SJCRH30 (cell line): ENCODE results near the gene ABAT. TPM values are rescaled to one million over a fixed set of nuclear protein-coding genes. Genes with fewer than 3 reads are reported as not detected.
"Not testable (repeated sequence)": the region's sequence is repeated elsewhere in the genome, so short reads cannot be mapped to it uniquely, and the experiment has no call there.

Experiments used
- DNase-seq, 2 experiments: peaks; one replicate each; pipeline ENCODE4 v3.0.0-alpha.2; 2015 to 2020
- H3K27ac ChIP-seq: fragments of 250-450 bp; sonication (Bioruptor Pico); 2 replicates; pipeline ENCODE4 v1.5.1; 2020; ENCODE audit warnings: mild to moderate bottlenecking, moderate library complexity
- H3K27me3 ChIP-seq: fragments of 250-450 bp; sonication (Bioruptor Pico); 2 replicates; pipeline ENCODE4 v1.5.1; 2020; ENCODE audit warnings: mild to moderate bottlenecking, moderate library complexity
- H3K36me3 ChIP-seq: fragments of 250-450 bp; sonication (Bioruptor Pico); 2 replicates; pipeline ENCODE4 v1.5.1; 2020; ENCODE audit warnings: mild to moderate bottlenecking, moderate library complexity
- H3K4me1 ChIP-seq: fragments of 250-450 bp; sonication (Bioruptor Pico); 2 replicates; pipeline ENCODE4 v1.5.1; 2020; ENCODE audit warnings: mild to moderate bottlenecking, moderate library complexity
- H3K4me3 ChIP-seq: fragments of 250-450 bp; sonication (Bioruptor Pico); 2 replicates; pipeline ENCODE4 v1.5.1; 2020; ENCODE audit warnings: mild to moderate bottlenecking, moderate library complexity
- H3K9me3 ChIP-seq: fragments of 250-450 bp; sonication (Bioruptor Pico); replicated peaks from 2 replicates; pipeline ENCODE4 v1.5.1; 2020; ENCODE audit warnings: mild to moderate bottlenecking, moderate library complexity
- total RNA-seq: library from RNA; depleted of rRNA; stranded (reverse); fragments of >200 nt; shearing (Covaris generic); gene quantifications from 2 replicates; pipeline ENCODE4 v1.2.3, GENCODE V29; 2014

The ABAT gene
- total RNA-seq, 1 experiment from 2014 or later: 79.1 TPM

DNA sequence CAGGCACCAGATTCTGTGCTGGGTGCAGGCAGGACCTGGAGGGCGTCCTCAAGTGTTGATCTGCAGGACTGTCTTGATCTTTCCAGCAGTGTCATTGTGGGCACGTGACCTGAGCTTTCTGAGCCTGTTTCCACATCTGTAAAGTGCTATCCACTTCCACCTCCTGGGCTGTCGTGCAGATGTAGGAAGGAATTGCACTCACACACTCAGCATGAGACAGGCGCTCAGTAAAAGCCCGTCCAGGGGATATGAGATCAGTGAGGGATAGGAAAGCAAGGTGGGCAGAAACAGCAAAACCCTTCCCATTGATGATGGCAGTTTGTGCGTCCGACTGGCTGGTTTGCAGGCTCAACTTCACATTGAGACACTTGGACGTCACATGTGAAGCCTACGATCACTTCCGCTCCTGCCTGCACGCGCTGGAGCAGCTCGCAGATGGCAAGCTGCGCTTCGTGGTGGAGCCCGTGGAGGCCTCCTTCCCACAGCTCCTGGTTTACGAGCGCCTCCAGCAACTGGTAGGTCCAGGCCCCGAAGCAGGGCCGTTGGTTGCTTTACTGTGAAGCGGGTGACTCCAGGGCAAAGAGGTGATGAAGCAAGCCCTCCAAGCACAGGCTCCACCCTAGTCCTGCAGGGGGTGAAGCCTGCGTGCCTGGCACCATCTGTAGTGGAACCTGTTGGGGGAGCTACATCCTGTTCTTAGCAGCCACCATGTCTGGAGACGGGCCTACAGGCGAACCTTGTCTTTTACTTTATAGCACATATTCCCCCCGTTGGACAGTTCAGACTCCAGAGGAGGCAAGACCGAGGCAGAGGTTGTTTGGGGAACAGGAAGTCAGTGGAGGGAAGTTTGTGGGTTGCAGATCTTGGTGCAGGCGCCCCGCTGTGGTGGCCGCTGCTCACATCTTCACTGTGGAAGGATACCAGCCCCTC, 29.9 kb upstream of the ABAT start:
- H3K4me1 ChIP-seq: no peaks in the 10 kb centered on the region
- no peak overlapping the region for H3K4me3 ChIP-seq
- H3K9me3 ChIP-seq: no peaks in the 10 kb centered on the region
- H3K36me3 ChIP-seq: peaks cover 38% of the 10 kb centered on the region
- H3K27me3 ChIP-seq: no peaks in the 10 kb centered on the region
- no peak overlapping the region for H3K27ac ChIP-seq
- DNase-seq: no peak

DNA sequence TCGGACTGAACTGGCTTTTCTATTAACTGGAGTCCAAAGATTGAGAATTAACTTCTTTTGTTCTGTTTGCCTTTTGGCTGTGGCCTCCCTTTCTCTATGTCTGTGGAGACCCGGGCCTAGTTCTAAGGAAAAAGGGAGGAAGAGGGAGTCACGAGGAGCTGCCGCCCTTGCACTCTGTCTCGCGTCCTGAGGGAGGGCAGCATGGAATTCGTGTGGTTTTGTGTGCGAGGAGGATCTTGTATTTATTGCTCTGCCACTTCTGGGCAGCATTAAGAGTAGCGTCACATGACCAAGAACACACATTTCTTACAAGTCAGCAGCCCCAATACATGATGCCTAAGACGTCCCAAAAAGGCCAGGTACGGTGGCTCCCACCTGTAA, 29.3 kb upstream of the ABAT start:
- Histone ChIP-seq H3K36me3 (peaks cover 38% of the 10 kb centered on the region), H3K4me1 (no peaks in the 10 kb centered on the region), H3K4me3 (no peak overlapping the region), H3K27ac (no peak overlapping the region), H3K9me3 (no peaks in the 10 kb centered on the region), H3K27me3 (no peaks in the 10 kb centered on the region)
- DNase-seq: no peak

DNA sequence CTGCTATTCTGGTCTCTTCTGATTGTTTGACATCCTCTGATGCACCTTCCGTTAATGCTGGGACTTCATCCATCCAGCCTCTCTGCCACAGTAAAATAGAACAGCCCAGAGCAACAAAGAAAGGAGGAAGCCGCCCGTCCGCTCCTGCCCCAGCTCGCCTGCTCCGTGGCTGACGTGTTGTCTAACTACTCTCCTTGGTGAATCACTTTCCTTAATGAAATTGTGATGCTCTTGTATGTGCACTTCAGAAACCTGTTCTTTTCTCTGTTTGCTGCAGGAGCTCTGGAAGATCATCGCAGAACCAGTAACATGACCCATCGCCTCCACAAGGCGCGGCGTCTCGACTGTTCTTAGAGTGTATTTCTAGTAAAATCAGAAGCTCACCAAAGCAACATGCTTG, 28.6 kb upstream of the ABAT start:
- Histone ChIP-seq H3K4me3 (no peak overlapping the region), H3K36me3 (peaks cover 38% of the 10 kb centered on the region), H3K4me1 (no peaks in the 10 kb centered on the region), H3K9me3 (no peaks in the 10 kb centered on the region), H3K27ac (no peak overlapping the region), H3K27me3 (no peaks in the 10 kb centered on the region)
- no peak for DNase-seq

DNA sequence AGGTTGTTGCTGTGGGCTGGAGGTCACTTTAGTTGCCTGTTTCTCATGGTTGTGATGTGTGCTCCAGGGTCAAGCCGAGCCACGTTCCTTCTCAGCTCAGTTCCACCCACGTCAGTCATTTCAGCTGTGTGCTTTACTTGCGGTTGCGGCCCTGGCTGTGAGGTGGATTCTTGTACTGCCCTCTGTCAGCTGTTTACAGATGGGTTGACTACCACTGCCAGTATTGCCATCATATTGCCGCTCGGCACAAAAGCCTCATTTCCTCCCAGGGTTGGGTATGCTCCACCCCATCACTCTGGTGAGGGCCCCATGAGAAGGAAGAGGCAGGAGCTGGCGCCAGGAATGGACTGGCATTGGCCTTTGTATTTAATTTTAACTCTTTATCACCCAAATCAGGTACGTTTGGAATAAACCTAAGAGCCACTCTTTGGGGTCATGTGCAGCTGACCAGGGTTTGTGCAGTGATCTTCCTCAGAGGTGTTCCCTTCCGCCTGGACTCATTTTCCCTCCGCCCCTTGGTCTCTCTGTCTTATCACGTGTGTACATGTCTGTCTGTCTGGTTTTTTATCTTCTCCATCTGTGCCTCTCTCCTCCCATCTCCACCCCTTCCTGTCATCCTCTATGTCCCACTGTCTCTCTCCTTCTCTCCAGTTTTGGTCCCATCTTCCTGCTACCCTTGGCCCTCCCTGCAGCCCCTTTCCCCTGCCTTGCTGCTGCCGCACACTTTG, 27.9 kb upstream of the ABAT start:
- Histone ChIP-seq H3K27ac (no peak overlapping the region), H3K27me3 (no peaks in the 10 kb centered on the region), H3K4me1 (no peaks in the 10 kb centered on the region), H3K36me3 (peaks cover 38% of the 10 kb centered on the region), H3K4me3 (no peak overlapping the region), H3K9me3 (no peaks in the 10 kb centered on the region)
- DNase-seq: no peak

DNA sequence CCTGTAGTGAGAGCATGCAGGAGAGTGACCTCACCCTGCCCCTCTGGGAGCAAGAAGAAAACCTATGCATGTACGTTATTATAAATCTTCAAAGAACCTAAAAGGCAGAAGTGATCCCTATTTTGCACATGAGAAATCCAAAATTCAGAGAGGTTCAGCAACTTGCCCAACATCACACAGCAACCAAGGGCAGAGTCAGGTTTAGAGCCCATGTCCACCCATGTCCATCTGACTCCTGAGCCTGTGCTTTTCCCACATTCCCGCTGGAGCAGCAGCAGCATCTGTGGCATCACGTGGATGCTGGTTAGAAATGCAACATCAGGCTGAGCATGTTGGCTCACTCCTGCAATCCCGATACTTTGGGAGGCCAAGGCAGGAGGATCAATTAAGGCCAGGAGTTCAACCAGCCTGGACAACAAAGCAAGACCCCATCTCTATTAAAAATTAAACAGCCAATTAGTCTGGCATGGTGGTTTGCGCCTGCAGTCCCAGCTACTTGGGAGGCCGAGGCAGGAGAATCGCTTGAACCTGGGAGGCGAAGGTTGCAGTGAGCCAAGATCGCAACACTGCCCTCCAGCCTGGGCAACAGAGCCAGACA, 26.6 kb upstream of the ABAT start:
- no peaks in the 10 kb centered on the region for H3K9me3 ChIP-seq
- no peaks in the 10 kb centered on the region for H3K27me3 ChIP-seq
- no peak for DNase-seq
- peaks cover 29% of the 10 kb centered on the region for H3K36me3 ChIP-seq
- no peak overlapping the region for H3K27ac ChIP-seq
- no peaks in the 10 kb centered on the region for H3K4me1 ChIP-seq
- H3K4me3 ChIP-seq: no peak overlapping the region

DNA sequence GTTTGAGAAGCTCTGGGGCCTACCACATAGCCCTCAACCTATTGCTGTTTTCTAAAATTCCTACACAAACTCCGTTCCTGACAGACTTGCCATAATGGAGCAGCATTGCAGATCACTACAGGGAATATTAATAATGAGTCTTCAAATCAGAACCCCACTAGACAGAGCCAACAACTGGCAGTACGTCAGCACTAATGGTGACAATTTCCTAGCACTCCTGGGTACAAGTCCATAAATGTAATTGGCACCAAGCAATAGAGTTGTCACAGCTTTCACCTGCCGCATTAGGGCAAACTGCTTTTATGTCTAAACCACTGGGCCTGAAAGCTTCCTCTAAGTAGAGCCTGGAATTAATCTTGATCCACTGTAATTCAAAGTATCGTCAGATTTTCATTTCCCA, 25.5 kb upstream of the ABAT start:
- Histone ChIP-seq H3K36me3 (peaks cover 19% of the 10 kb centered on the region), H3K27me3 (no peaks in the 10 kb centered on the region), H3K4me1 (no peaks in the 10 kb centered on the region)

DNA sequence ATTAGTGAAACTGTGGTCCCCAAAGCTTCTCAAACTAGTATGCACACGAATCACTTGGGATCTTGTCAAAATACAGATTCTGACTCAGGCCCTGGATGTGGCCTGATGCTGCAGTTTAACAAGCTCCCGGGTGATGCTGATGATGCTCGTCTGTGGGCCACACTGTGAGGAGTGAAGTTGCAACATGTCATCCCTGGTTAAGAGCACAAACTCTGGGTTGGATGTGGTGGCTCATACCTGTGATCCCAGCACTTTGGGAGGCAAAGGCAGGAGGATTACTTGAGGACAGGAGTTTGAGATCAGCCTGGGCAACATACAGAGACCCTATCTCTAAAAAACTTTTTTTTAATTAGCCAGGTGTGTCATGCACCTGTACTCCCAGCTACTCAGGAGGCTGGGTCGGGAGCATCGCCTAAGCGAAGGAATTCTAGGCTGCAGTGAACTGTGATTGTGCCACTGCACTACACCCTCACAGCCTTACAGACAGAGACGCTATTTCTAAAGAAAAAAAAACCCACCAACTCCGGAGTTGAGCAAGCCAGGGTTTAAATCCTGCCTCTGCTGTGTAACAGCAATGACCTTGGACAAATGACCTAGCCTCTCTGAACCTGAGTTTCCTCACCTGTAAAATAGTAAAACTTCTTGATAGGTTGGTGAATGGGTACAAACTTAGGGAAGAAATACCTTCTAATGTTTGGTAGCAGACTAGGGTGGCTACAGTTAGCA, 24.4 kb upstream of the ABAT start:
- DNase-seq: no peak
- no peak overlapping the region for H3K4me3 ChIP-seq
- H3K36me3 ChIP-seq: peaks cover 16% of the 10 kb centered on the region
- no peaks in the 10 kb centered on the region; the same call in 1 of the 2 replicates for H3K4me1 ChIP-seq
- no peaks in the 10 kb centered on the region for H3K27me3 ChIP-seq
- no peaks in the 10 kb centered on the region for H3K9me3 ChIP-seq
- no peak overlapping the region for H3K27ac ChIP-seq

More for the DNA sequence above, 25.5 kb upstream of the ABAT start:
- H3K4me3 ChIP-seq: no peak overlapping the region
- no peaks in the 10 kb centered on the region for H3K9me3 ChIP-seq
- no peak for DNase-seq
- no peak overlapping the region for H3K27ac ChIP-seq

DNA sequence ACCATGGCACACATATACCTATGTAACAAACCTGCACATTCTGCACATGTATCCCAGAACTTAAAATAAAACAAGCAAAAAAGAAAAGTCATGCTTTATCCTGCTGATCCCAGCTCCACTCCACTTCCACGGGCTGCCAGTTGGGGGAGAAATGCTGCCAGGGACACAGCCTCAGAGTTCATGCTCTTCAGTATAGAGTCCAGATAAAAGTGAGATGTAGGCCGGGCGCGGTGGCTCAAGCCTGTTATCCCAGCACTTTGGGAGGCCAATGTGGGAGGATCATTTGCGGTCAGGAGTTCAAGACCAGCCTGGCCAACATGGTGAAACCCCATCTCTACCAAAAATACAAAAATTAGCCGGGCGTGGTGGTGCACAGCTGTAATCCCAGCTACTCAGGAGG, 22.5 kb upstream of the ABAT start:
- H3K27me3 ChIP-seq, H3K27ac ChIP-seq, H3K4me1 ChIP-seq, H3K9me3 ChIP-seq, H3K4me3 ChIP-seq: not testable (repeated sequence)
- peak in 1 of 2 experiments; percentile 32 for DNase-seq
- H3K36me3 ChIP-seq: peaks cover 12% of the 10 kb centered on the region

DNA sequence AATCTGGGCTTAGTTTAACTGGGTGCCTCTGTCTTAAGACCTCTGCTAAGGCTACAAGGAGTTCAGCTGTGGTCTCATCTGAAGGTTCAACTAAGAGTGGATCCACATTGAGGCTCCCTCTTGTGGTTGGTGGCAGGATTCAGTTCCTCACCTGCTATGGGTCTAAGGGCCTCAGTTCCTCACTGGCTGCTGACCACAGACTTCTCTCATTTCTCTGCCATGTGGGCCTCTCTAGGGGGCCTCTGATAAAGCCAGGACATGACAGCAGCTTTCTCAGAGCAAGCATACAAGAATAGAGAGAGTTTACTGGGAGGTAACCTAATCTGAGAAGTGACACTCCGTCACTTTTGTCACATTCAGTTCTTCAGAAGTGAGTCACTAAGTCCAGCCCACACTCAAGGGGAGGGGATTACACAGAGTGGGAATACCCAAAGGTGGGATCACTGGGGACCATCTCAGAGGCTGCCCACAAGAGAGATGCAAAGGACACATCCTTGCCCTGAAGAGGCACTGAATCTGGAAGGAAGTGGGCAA, 19.2 kb upstream of the ABAT start:
- Histone ChIP-seq H3K9me3 (no peaks in the 10 kb centered on the region), H3K4me3 (no peak overlapping the region), H3K27me3 (no peaks in the 10 kb centered on the region), H3K27ac (no peak overlapping the region), H3K36me3 (no peaks in the 10 kb centered on the region), H3K4me1 (no peaks in the 10 kb centered on the region; the same call in 1 of the 2 replicates)
- peak; percentile 30 to 66 for DNase-seq

DNA sequence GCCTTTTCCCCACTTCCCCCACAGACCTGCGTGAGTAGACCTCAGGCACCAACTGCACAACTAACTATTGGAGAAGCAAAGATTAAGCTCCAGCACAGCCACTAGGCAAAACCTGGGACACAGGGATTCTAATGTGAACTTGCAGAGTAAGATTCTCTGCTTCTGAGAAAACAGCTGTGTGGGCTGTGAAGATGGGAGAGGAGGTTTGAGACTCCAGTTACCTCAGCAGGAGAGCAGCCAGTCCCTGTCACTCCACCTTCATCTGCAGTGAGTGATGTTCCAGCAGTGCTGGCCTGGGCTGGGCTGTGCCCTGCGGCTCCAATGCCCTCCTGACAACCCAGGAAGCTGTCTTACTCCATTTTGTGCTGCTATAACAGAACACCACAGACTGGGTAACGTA, 18.0 kb upstream of the ABAT start:
- Histone ChIP-seq H3K4me3 (no peak overlapping the region), H3K27ac (no peak overlapping the region), H3K4me1 (no peaks in the 10 kb centered on the region; the same call in 1 of the 2 replicates), H3K36me3 (no peaks in the 10 kb centered on the region), H3K27me3 (no peaks in the 10 kb centered on the region), H3K9me3 (no peaks in the 10 kb centered on the region)
- DNase-seq: no peak

DNA sequence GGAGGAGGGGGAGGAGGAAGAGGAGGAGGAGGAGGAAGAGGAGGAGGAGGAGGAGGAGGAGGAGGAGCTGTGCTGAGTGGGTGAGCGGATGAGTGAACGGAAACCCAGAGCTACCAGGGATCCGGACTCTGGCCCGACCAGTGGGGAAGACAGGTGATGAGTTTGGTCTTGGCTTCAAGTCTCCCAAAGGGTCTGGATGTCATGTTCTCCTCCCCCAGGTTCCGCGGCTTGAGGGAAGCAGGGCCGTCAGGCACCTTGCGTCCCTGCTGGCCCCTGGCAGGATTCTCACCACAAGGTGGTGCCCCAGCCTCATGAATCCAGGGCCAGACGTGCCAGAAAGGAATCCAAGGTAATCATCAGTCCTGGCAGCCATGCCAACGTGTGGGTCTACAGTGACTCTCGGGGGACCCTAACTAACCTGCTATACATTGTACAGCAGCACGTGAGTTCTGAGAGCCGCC, 13.5 kb upstream of the ABAT start:
- no peak overlapping the region for H3K27ac ChIP-seq
- H3K27me3 ChIP-seq: no peaks in the 10 kb centered on the region
- H3K36me3 ChIP-seq: no peaks in the 10 kb centered on the region
- no peaks in the 10 kb centered on the region for H3K9me3 ChIP-seq
- peak; percentile 74 to 86 for DNase-seq
- H3K4me1 ChIP-seq: no peaks in the 10 kb centered on the region
- no peak overlapping the region for H3K4me3 ChIP-seq

DNA sequence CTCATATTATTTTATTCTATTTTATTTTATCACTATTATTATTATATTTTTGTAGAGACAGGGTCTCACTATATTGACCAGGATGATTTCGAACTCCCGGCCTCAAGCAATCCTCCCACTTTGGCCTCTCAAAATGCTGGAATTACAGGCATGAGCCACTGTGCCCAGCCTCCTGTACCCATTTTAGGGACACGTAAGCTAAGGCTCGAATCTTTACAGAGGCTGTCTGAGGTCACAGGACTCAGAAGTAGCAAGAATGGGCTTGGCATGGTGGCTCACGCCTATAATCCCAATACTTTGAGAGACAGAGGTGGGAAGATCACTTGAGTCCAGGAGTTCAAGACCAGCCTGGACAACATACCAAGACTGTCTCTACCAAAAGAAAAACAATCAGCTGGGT, 12.7 kb upstream of the ABAT start:
- H3K4me1 ChIP-seq: no peaks in the 10 kb centered on the region
- no peak overlapping the region for H3K27ac ChIP-seq
- no peaks in the 10 kb centered on the region for H3K9me3 ChIP-seq
- H3K27me3 ChIP-seq: no peaks in the 10 kb centered on the region
- H3K4me3 ChIP-seq: no peak overlapping the region
- H3K36me3 ChIP-seq: no peaks in the 10 kb centered on the region
- DNase-seq: no peak

DNA sequence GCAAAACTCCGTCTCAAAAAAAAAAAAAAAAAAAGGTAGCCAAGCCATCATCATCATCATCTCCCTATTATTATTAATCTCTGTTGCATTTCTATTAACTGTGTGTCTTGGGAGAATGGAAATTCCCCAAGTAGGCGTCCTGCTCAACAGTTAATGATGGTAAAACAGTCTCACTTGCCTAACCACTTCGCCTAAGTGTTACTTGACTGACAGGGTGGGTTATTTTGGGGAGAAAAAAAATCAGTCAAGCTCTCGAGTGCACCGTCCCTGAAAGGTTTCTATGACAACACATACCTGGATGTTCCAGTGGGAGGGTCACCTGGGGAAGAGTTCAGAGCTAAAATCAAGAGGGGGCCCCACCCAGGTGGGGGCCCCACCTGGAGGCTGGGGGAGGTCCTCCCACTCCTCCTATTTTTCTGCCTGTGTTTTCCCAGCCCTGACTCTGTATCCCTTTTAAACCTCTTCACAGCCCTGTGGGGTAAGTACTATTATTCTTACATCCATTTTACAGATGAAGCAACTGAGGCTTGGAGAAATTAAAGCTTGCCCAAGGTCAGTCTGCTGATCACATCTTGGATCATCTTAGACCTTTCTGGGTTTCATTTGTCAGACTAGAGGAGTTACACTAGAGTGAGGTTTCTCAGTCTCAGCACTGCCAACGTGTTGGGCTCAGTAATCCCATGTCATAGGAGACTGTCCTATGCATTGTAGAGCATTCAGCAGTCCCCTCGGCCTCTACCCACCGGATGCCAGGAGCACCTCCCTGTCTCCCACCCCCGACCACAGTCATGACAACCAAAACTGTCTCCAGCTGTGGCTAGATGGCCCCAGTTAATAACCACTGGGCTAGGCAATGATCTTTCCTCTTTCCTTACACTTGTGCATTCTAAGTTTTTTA, 11.0 kb upstream of the ABAT start:
- DNase-seq: no peak
- no peak overlapping the region for H3K27ac ChIP-seq
- no peaks in the 10 kb centered on the region for H3K4me1 ChIP-seq

More for the DNA sequence above, 11.0 kb upstream of the ABAT start:
- no peaks in the 10 kb centered on the region for H3K9me3 ChIP-seq
- H3K36me3 ChIP-seq: no peaks in the 10 kb centered on the region
- no peaks in the 10 kb centered on the region for H3K27me3 ChIP-seq
- H3K4me3 ChIP-seq: no peak overlapping the region
